ENCODE measurements around the gene EIF4E2.
A peak's percentile ranks its signal among the peaks of the same experiment; 100 is the strongest.

The EIF4E2 gene

GRCh38 chr2:232550354-232551249 is at the start of gene EIF4E2, which contains the start of gene TIGD1:
Gene EIF4E2 (plus strand): TSS chr2:232550689. CDS start chr2:232550725, 36 bp downstream.
Gene TIGD1 (minus strand): TSS chr2:232550557. CDS start chr2:232549882, 675 bp downstream.
- DNase-seq, result peak; percentile 1

GRCh38 chr2:232501331-232501771 is 49.1 kb upstream of the EIF4E2 start:
- no peak for DNase-seq

GRCh38 chr2:232501794-232502390 is 48.6 kb upstream of the EIF4E2 start:
- no peak for DNase-seq

- DNase-seq, result no peak
Observed at GRCh38 chr2:232502511-232502910, 48.0 kb upstream of the EIF4E2 start.

- DNase-seq, result no peak
Observed at GRCh38 chr2:232502911-232503808, 47.3 kb upstream of the EIF4E2 start.

GRCh38 chr2:232503809-232504323 is 46.6 kb upstream of the EIF4E2 start:
- DNase-seq, result no peak

- no peak for DNase-seq
Observed at GRCh38 chr2:232504438-232504837, 46.1 kb upstream of the EIF4E2 start.

- no peak for DNase-seq
Observed at GRCh38 chr2:232505856-232506255, 44.6 kb upstream of the EIF4E2 start.

GRCh38 chr2:232506709-232507108 is 43.8 kb upstream of the EIF4E2 start:
- no peak for DNase-seq

GRCh38 chr2:232508251-232508650 is 42.2 kb upstream of the EIF4E2 start:
- DNase-seq, result no peak

GRCh38 chr2:232511336-232511890 is 39.1 kb upstream of the EIF4E2 start:
- no peak for DNase-seq

- peak; percentile 39 for DNase-seq
Observed at GRCh38 chr2:232512602-232513001, 37.9 kb upstream of the EIF4E2 start.

GRCh38 chr2:232513353-232513752 is 37.1 kb upstream of the EIF4E2 start:
- DNase-seq, result no peak

GRCh38 chr2:232515639-232516038 is 34.9 kb upstream of the EIF4E2 start:
- DNase-seq, result no peak

- no peak for DNase-seq
Observed at GRCh38 chr2:232516551-232516950, 33.9 kb upstream of the EIF4E2 start.

GRCh38 chr2:232518844-232519243 is 31.6 kb upstream of the EIF4E2 start:
- DNase-seq, result no peak

- no peak for DNase-seq
Observed at GRCh38 chr2:232519581-232520438, 30.7 kb upstream of the EIF4E2 start, which contains the start of gene PRSS56. Gene PRSS56 (plus strand): TSS chr2:232520388. CDS start chr2:232520599, 211 bp downstream.

- DNase-seq, result no peak
Observed at GRCh38 chr2:232520489-232520888, 30.0 kb upstream of the EIF4E2 start.

GRCh38 chr2:232521098-232521497 is 29.4 kb upstream of the EIF4E2 start:
- DNase-seq, result no peak

GRCh38 chr2:232521959-232522622 is 28.4 kb upstream of the EIF4E2 start:
- DNase-seq, result no peak

Measured in NCI-H1436 treated with DMSO at 0.1 percent for 48 hours (cell line).